MM.1S (cell line): ENCODE measurements around the gene FHOD1.

Source experiments
- DNase-seq: peaks from one replicate; pipeline ENCODE4 v3.0.0-alpha.2; 2015
- H2AFZ ChIP-seq: fragments of 300-600 bp; sonication (generic); 2 replicates; pipeline ENCODE4 v1.6.0; 2016; ENCODE audit warnings: antibody characterized with exemption, low read length
- H3F3A ChIP-seq: fragments of 300-600 bp; sonication (generic); 2 replicates; pipeline ENCODE4 v1.6.1; 2016; ENCODE audit warnings: mild to moderate bottlenecking, antibody characterized with exemption, low read length, moderate library complexity, mixed read lengths; ENCODE audit not compliant: insufficient read depth
- H3K27ac ChIP-seq: fragments of 300-600 bp; sonication (generic); 2 replicates; pipeline ENCODE4 v1.5.1; 2016; ENCODE audit warnings: mild to moderate bottlenecking, low read length
- H3K27me3 ChIP-seq: fragments of 300-600 bp; sonication (generic); replicated peaks from 2 replicates; pipeline ENCODE4 v1.6.0; 2016; ENCODE audit warnings: low read length; ENCODE audit not compliant: insufficient read depth
- H3K36me3 ChIP-seq: fragments of 300-600 bp; sonication (generic); replicated peaks from 2 replicates; pipeline ENCODE4 v1.6.1; 2016; ENCODE audit warnings: mild to moderate bottlenecking, low read length, mixed read lengths; ENCODE audit not compliant: insufficient read depth
- H3K4me1 ChIP-seq: fragments of 300-600 bp; sonication (generic); 2 replicates; pipeline ENCODE4 v1.6.1; 2016; ENCODE audit warnings: low read length, mixed read lengths
- H3K4me2 ChIP-seq: fragments of 300-600 bp; sonication (generic); 2 replicates; pipeline ENCODE4 v1.6.0; 2016; ENCODE audit warnings: low read depth, low read length
- H3K4me3 ChIP-seq: fragments of 300-600 bp; sonication (generic); 2 replicates; pipeline ENCODE4 v1.5.1; 2016; ENCODE audit warnings: low read length, mixed read lengths
- H3K79me2 ChIP-seq: fragments of 300-600 bp; sonication (generic); 2 replicates; pipeline ENCODE4 v1.6.1; 2016; ENCODE audit warnings: mixed run types, low read length, mixed read lengths
- H3K9ac ChIP-seq: fragments of 300-600 bp; sonication (generic); 2 replicates; pipeline ENCODE4 v1.6.1; 2016; ENCODE audit warnings: low read length, mixed read lengths
- H3K9me2 ChIP-seq: fragments of 300-600 bp; sonication (generic); replicated peaks from 2 replicates; pipeline ENCODE4 v1.6.1; 2016; ENCODE audit warnings: mild to moderate bottlenecking, low read length, mixed read lengths; ENCODE audit not compliant: insufficient read depth
- H3K9me3 ChIP-seq: fragments of 300-600 bp; sonication (generic); replicated peaks from 2 replicates; pipeline ENCODE4 v1.6.1; 2016; ENCODE audit warnings: mild to moderate bottlenecking, low read length, mixed read lengths; ENCODE audit not compliant: insufficient read depth
- H4K20me1 ChIP-seq: fragments of 300-600 bp; sonication (generic); 2 replicates; pipeline ENCODE4 v1.6.1; 2016; ENCODE audit warnings: mild to moderate bottlenecking, low read length, moderate library complexity, mixed read lengths; ENCODE audit not compliant: insufficient read depth
- CTCF ChIP-seq: fragments of 300-600 bp; sonication (generic); IDR thresholded peaks from 2 replicates; pipeline ENCODE4 v1.5.1; 2016; ENCODE audit warnings: antibody characterized with exemption, low read length, mixed read lengths
- EZH2 ChIP-seq: fragments of 300-600 bp; sonication (generic); optimal IDR thresholded peaks from 2 replicates; pipeline ENCODE3; 2017; ENCODE audit warnings: low read depth, mild to moderate bottlenecking, antibody characterized with exemption, low read length, mixed read lengths
- EZH2phosphoT487 ChIP-seq: fragments of 300-600 bp; sonication (generic); IDR thresholded peaks from 2 replicates; pipeline ENCODE4 v1.6.1; 2018; ENCODE audit warnings: antibody characterized with exemption, low read length

Gene FHOD1

DNA sequence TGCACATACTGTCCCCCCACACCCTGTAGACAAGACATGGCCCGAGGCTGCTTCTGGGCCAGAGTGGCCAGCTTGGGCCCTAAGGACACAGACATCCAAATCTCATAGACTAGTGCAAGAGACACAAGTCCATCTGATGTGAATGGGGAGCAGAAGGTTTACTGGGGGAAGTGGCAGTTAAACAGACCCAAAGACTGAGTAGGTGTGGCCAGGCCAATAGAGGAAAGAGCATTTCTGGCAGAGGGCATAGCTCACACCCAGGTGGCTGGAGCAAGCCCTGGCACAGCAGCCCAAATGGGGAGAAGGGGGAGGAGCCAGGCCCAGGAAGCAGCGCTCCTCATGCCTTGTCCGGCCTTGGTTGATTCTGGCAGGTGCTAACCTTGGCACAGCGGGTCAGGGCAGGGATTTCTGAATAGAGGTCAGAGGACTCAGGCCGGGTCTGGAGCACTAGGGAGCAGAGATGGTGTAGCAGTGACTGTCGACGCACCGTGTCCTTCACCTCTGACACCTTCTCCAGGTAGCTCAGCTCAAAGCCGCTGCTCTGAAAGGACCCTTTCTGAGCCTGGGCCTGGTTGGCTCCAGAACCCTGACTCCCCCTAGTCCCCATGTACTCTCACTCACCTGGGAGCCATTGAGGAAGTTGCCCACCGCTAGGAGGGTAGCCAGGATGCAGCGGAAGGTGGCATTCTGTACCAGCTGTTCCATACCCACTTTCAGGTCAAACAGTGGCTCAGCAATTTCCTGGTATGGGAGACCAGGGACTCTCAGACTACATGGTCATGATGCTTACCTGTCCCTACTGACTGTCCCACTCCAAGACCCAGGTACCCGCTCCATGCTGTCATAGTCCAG, 16.2 kb downstream of the FHOD1 start:
- DNase-seq: no peak
- Histone ChIP-seq H3K9me3 (no peaks in the 10 kb centered on the region), H3K27me3 (no peaks in the 10 kb centered on the region), H3K9me2 (no peaks in the 10 kb centered on the region), H3K9ac (no peak overlapping the region), H3K4me1 (peaks cover 11% of the 10 kb centered on the region; the same call in 1 of the 2 replicates), H3F3A (no peaks in the 10 kb centered on the region; the same call in none of the 2 replicates), H3K4me2 (no peak overlapping the region), H2AFZ (no peak overlapping the region), H3K4me3 (no peak overlapping the region), H3K36me3 (no peaks in the 10 kb centered on the region; the same call in 1 of the 2 replicates), H3K27ac (no peak overlapping the region), H3K79me2 (peaks cover 31% of the 10 kb centered on the region), H4K20me1 (no peaks in the 10 kb centered on the region)
- no peak for TF ChIP-seq CTCF
- TF ChIP-seq EZH2: no peak
- no peak for TF ChIP-seq EZH2phosphoT487

- no peaks in the 10 kb centered on the region for H3K9me2 ChIP-seq
- H2AFZ ChIP-seq: no peak overlapping the region
- no peak overlapping the region for H3K9ac ChIP-seq
- no peak overlapping the region for H3K4me2 ChIP-seq
- no peaks in the 10 kb centered on the region for H4K20me1 ChIP-seq
- DNase-seq: no peak
- H3K4me3 ChIP-seq: no peak overlapping the region
- H3K79me2 ChIP-seq: peaks cover 31% of the 10 kb centered on the region
- peaks cover 12% of the 10 kb centered on the region for H3K4me1 ChIP-seq
- no peaks in the 10 kb centered on the region; the same call in none of the 2 replicates for H3F3A ChIP-seq
- no peaks in the 10 kb centered on the region for H3K9me3 ChIP-seq
- H3K27me3 ChIP-seq: no peaks in the 10 kb centered on the region
- TF ChIP-seq EZH2 (no peak), EZH2phosphoT487 (no peak), CTCF (no peak)
- H3K27ac ChIP-seq: no peak overlapping the region
- H3K36me3 ChIP-seq: no peaks in the 10 kb centered on the region; the same call in 1 of the 2 replicates
Measured at GRCh38 chr16:67229906-67230808, 17.1 kb downstream of the FHOD1 start.

DNA sequence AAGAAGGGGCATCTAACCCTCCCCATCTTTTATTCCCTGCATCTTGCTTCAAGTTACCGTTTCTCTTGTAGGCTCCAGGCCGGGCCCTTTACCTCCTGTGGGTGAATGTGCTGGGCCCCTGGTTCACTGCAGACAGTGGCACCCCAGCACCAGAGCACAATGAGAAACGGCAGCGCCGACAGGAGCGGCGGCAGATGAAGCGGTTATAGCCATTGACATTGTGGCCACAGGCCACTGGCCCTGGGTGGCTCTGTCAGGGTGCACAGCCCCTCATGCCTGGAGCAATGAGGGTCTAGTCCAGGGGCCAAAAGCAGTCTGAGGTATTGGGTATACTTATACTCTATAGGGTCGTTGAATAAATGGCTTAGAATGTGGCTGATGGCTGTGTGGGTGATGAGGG, 18.4 kb downstream of the FHOD1 start:
- Histone ChIP-seq H3K4me1 (peaks cover 12% of the 10 kb centered on the region), H3K27me3 (no peaks in the 10 kb centered on the region), H3K4me3 (no peak overlapping the region), H3K9me3 (no peaks in the 10 kb centered on the region), H3K4me2 (no peak overlapping the region), H3K9ac (no peak overlapping the region), H3K27ac (no peak overlapping the region), H3K36me3 (no peaks in the 10 kb centered on the region; the same call in 1 of the 2 replicates), H2AFZ (no peak overlapping the region), H3K79me2 (peaks cover 31% of the 10 kb centered on the region), H3K9me2 (no peaks in the 10 kb centered on the region), H4K20me1 (no peaks in the 10 kb centered on the region), H3F3A (no peaks in the 10 kb centered on the region; the same call in 1 of the 2 replicates)
- no peak for TF ChIP-seq EZH2phosphoT487
- TF ChIP-seq CTCF: no peak
- TF ChIP-seq EZH2: no peak
- DNase-seq: no peak
